GM12878 (cell line): Measurements from ENCODE around the gene FSTL4. TPM values are rescaled to one million over a fixed set of nuclear protein-coding genes. Genes with fewer than 3 reads are reported as not detected.

ENCODE experiments used
- ATAC-seq: fragments of 200-7000 bp; cut with Tn5 transposase; 3 replicates; pipeline ENCODE4 v1.9.1; 2020; ENCODE audit warnings: mild to moderate bottlenecking, moderate library complexity
- BruUV-seq: library from RNA; stranded (reverse); fragments of 400-500 nt; replicated peaks from 2 replicates; lab custom pipeline; 2021; lab: Mats Ljungman, UMichigan
- CTCF ChIA-PET: fragments of 300-600 bp; sonication (Branson Sonifier 250); formaldehyde crosslinking; extraction: SDS; loops from one replicate; lab custom pipeline; 2021; ENCODE audit warnings: inconsistent platforms; lab: Yijun Ruan, JAX
- POLR2A ChIA-PET: fragments of 350-600 bp; formaldehyde crosslinking; extraction: SDS; loops from one replicate; lab custom pipeline; 2021; ENCODE audit warnings: inconsistent platforms; lab: Charles Lee
- RAD21 ChIA-PET: fragments of 300-600 bp; sonication (Branson Sonifier 250); formaldehyde crosslinking; loops from one replicate; lab custom pipeline; 2023; ENCODE audit warnings: antibody characterized with exemption; ENCODE audit not compliant: unreplicated experiment; lab: Charles Lee
- SMC1A ChIA-PET: fragments of 300-600 bp; sonication (Branson Sonifier 250); formaldehyde crosslinking; loops from one replicate; lab custom pipeline; 2023; ENCODE audit not compliant: unreplicated experiment, uncharacterized antibody; lab: Charles Lee
- DNase-seq: peaks from one replicate; pipeline ENCODE4 v3.0.0-alpha.2; 2011; ENCODE audit warnings: low read depth, low spot score
- FAIRE-seq: peaks from 3 replicates; lab custom pipeline; 2011; peaks lifted over from hg19 to GRCh38; lab: Jason Lieb, UNC
- H2AFZ ChIP-seq: 2 replicates; pipeline ENCODE4 v1.6.0; 2011; ENCODE audit warnings: low read depth, low read length, control low read depth; ENCODE audit not compliant: control insufficient read depth
- H3K27ac ChIP-seq: 2 replicates; pipeline ENCODE4 v1.5.1; 2011; ENCODE audit warnings: control low read depth; ENCODE audit not compliant: control insufficient read depth, insufficient read depth
- H3K27me3 ChIP-seq, 2 experiments: replicated peaks in 1 of 2; 2 replicates each; pipeline versions ENCODE4 v1.6.0 to v1.6.1; 2011; ENCODE audit warnings: low read length in 1 of 2; ENCODE audit not compliant: control insufficient read depth in 2 of 2, insufficient read depth in 2 of 2
- H3K36me3 ChIP-seq, 2 experiments: 2 replicates each; pipeline ENCODE4 v1.5.1; 2011; ENCODE audit warnings: low read length in 1 of 2; ENCODE audit not compliant: control insufficient read depth in 2 of 2, insufficient read depth in 2 of 2
- H3K4me1 ChIP-seq: 2 replicates; pipeline ENCODE4 v1.6.1; 2011; ENCODE audit warnings: mild to moderate bottlenecking, low read length, moderate library complexity, mixed read lengths; ENCODE audit not compliant: control insufficient read depth, insufficient read depth
- H3K4me2 ChIP-seq: 2 replicates; pipeline ENCODE4 v1.6.0; 2011; ENCODE audit warnings: control low read depth; ENCODE audit not compliant: control insufficient read depth, insufficient read depth
- H3K4me3 ChIP-seq: fragments of 200-600 bp; sonication (generic); 2 replicates; pipeline ENCODE4 v1.5.1; 2016
- H3K79me2 ChIP-seq: 2 replicates; pipeline ENCODE4 v1.6.0; 2011; ENCODE audit warnings: low read length; ENCODE audit not compliant: control insufficient read depth, insufficient read depth
- H3K9ac ChIP-seq: 2 replicates; pipeline ENCODE4 v1.8.0; 2011; ENCODE audit warnings: low read length, control low read depth, mixed read lengths; ENCODE audit not compliant: control insufficient read depth, insufficient read depth
- H3K9me3 ChIP-seq: replicated peaks from 3 replicates; pipeline ENCODE4 v1.5.1; 2011; ENCODE audit warnings: mild to moderate bottlenecking, low read length; ENCODE audit not compliant: control insufficient read depth, insufficient read depth
- H4K20me1 ChIP-seq: 2 replicates; pipeline ENCODE4 v1.6.0; 2011; ENCODE audit not compliant: control insufficient read depth, insufficient read depth
- CEBPB ChIP-seq, 2 experiments: fragments of 150-350 bp in 1 of 2; IDR thresholded peaks; 2 replicates each; pipeline ENCODE4 v1.6.1; 2012 to 2014; ENCODE audit warnings: low read depth in 2 of 2, low read length in 2 of 2, borderline replicate concordance in 1 of 2, inconsistent platforms in 1 of 2
- FOXM1 ChIP-seq: IDR thresholded peaks from 2 replicates; pipeline ENCODE4 v1.6.1; 2012; ENCODE audit warnings: low read depth, mild to moderate bottlenecking, inconsistent platforms, low read length, moderate library complexity
- RELA ChIP-seq: fragments of 450-650 bp; IDR thresholded peaks from 2 replicates; pipeline ENCODE4 v1.8.0; 2014; ENCODE audit warnings: borderline replicate concordance; ENCODE audit not compliant: partially characterized antibody
- SREBF2 ChIP-seq: IDR thresholded peaks from 2 replicates; pipeline ENCODE4 v1.6.1; 2012; ENCODE audit warnings: mild to moderate bottlenecking, low read length
- STAT1 ChIP-seq: fragments of 450-650 bp; conservative IDR thresholded peaks from 2 replicates; pipeline ENCODE4 v1.6.1; 2014; ENCODE audit warnings: antibody characterized with exemption, mild to moderate bottlenecking
- TAF1 ChIP-seq: IDR thresholded peaks from 2 replicates; pipeline ENCODE4 v1.6.1; 2011; ENCODE audit warnings: mild to moderate bottlenecking, low read depth, low read length, borderline replicate concordance
- TBL1XR1 ChIP-seq: IDR thresholded peaks from 2 replicates; pipeline ENCODE4 v1.6.1; 2012; ENCODE audit warnings: low read depth, low read length, improper control_type of control experiment
- TCF12 ChIP-seq: IDR thresholded peaks from 2 replicates; pipeline ENCODE4 v1.6.1; 2011; ENCODE audit warnings: low read depth, mild to moderate bottlenecking, low read length
- ZNF207 ChIP-seq: fragments of 450-650 bp; IDR thresholded peaks from 2 replicates; pipeline ENCODE4 v1.6.1; 2014; ENCODE audit warnings: antibody characterized with exemption, mild to moderate bottlenecking, borderline replicate concordance
- ZSCAN29 ChIP-seq: fragments of 450-650 bp; IDR thresholded peaks from 2 replicates; pipeline ENCODE4 v1.6.1; 2017; ENCODE audit warnings: mild to moderate bottlenecking, moderate library complexity
- WGBS: methylation state at CpG from one replicate; pipeline ENCODE4 v1.1.6; 2016; ENCODE audit warnings: low lambda C conversion rate; ENCODE audit not compliant: insufficient replicate concordance, insufficient coverage; ENCODE audit errors: missing lambda C conversion rate; 5-methylcytosine and 5-hydroxymethylcytosine counted together
- in situ Hi-C: fragments of 300-500 bp; cut with MboI; formaldehyde crosslinking; loops from 9 replicates; pipeline ENCODE4 v1.14.3; 2018; ENCODE audit warnings: mixed read lengths
- intact Hi-C: fragments of 100-400 bp; cut with micrococcal nuclease; formaldehyde crosslinking; loops from one replicate; pipeline ENCODE4 v1.14.2; 2022; ENCODE audit not compliant: unreplicated experiment
- polyA plus RNA-seq, 11 experiments: library from polyadenylated mRNA; depleted of rRNA in 4 of 11; unstranded in 6 of 11; stranded (reverse) in 5 of 11; fragments of >200 nt; fragmentation: Nextera tagmentation in 4 of 11; fragmentation: Illumina TruSeq in 1 of 11; extraction: Ambion mirVana in 4 of 11; extraction: Trizol in 1 of 11; gene quantifications; 1 replicate in 1 of 11; 2 replicates in 10 of 11; pipeline versions ENCODE4 v1.2.1 to v1.2.3, GENCODE V29; 2011 to 2016; ENCODE audit warnings: inconsistent platforms in 2 of 11, missing spikeins in 2 of 11, low read depth in 1 of 11
- total RNA-seq, 4 experiments: library from RNA; depleted of rRNA in 3 of 4; stranded (reverse); fragments of >200 nt in 3 of 4; fragmentation: Illumina TruSeq in 1 of 4; extraction: Trizol in 1 of 4; gene quantifications; 2 replicates each; pipeline versions ENCODE4 v1.2.1 to v1.2.3, GENCODE V29; 2013 to 2021
- TF ChIP-seq, protein P1 (sequence below): fragments of 450-650 bp; IDR thresholded peaks from 2 replicates; pipeline ENCODE4 v1.6.1; 2017; ENCODE audit warnings: mild to moderate bottlenecking
- TF ChIP-seq, protein P2 (sequence below): fragments of 450-650 bp; IDR thresholded peaks from 2 replicates; pipeline ENCODE4 v1.6.1; 2017; ENCODE audit warnings: borderline replicate concordance
- TF ChIP-seq, protein P3 (sequence below): fragments of 150-350 bp; IDR thresholded peaks from 2 replicates; pipeline ENCODE4 v1.6.1; 2014; ENCODE audit warnings: mild to moderate bottlenecking, low read depth, low read length
- TF ChIP-seq, protein P4 (sequence below): IDR thresholded peaks from 2 replicates; pipeline ENCODE4 v1.6.1; 2012; ENCODE audit warnings: low read depth, low read length, improper control_type of control experiment
- TF ChIP-seq, protein P5 (sequence below): fragments of 450-650 bp; IDR thresholded peaks from 2 replicates; pipeline ENCODE4 v1.6.1; 2018; ENCODE audit warnings: mild to moderate bottlenecking, low read depth, moderate library complexity; ENCODE audit not compliant: partially characterized antibody

Gene FSTL4
- total and polyA plus RNA-seq, 10 of the 15 experiments (the other 5 are each of a cell fraction or from before 2014, with no cell fraction given) = 0.01 to 0.79 (median 0.21) TPM; not detected in 6

DNA sequence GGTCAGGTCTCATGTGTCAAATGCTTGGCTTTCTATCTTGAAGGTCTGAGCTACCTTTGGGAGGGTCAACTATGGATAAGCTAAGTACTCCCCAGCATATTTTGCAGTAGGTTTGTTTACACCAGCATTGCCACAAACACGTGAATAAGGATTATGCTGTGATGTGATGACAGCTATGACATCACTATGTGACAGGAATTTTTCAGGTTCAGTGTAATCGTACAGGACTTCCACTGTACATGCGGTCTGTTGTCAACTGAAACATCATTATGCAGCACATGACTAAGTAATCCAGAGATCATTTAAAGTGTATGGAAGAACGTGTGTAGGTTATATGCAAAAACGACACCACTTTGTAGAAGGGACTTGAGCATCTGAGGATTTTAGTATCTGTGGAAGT is 104.0 kb downstream of the FSTL4 start:
- no peak for DNase-seq
- Histone ChIP-seq H3K36me3 (no peaks in the 10 kb centered on the region), H4K20me1 (no peaks in the 10 kb centered on the region), H3K27ac (no peak overlapping the region), H3K4me2 (no peak overlapping the region), H3K9ac (no peak overlapping the region), H3K27me3 (no peaks in the 10 kb centered on the region; a peak in 1 of 4 replicates), H3K4me1 (no peaks in the 10 kb centered on the region), H2AFZ (no peak overlapping the region), H3K79me2 (no peaks in the 10 kb centered on the region), H3K4me3 (no peak overlapping the region), H3K9me3 (no peaks in the 10 kb centered on the region)
- BruUV-seq = no TSS peak
- in situ Hi-C loops (no loop called here), intact Hi-C loops (no loop called here)
- WGBS = 36% methylated on average over 5 of the region's 5 CpGs
- ChIA-PET RAD21 (no interaction called here), SMC1A (no interaction called here), CTCF (no interaction called here), POLR2A (no interaction called here)
- TF ChIP-seq ZSCAN29 (no peak), SREBF2 (no peak), TAF1 (no peak), ZNF207 (no peak), TCF12 (no peak), FOXM1 (no peak), STAT1 (no peak), RELA (no peak), CEBPB (IDR thresholded peaks at IDR 0.05; ENCODE audit: borderline replicate concordance in 1 of 2, low read depth in 2 of 2, low read length in 2 of 2) (no peak), TBL1XR1 (no peak)
- TF ChIP-seq, protein P1, sequence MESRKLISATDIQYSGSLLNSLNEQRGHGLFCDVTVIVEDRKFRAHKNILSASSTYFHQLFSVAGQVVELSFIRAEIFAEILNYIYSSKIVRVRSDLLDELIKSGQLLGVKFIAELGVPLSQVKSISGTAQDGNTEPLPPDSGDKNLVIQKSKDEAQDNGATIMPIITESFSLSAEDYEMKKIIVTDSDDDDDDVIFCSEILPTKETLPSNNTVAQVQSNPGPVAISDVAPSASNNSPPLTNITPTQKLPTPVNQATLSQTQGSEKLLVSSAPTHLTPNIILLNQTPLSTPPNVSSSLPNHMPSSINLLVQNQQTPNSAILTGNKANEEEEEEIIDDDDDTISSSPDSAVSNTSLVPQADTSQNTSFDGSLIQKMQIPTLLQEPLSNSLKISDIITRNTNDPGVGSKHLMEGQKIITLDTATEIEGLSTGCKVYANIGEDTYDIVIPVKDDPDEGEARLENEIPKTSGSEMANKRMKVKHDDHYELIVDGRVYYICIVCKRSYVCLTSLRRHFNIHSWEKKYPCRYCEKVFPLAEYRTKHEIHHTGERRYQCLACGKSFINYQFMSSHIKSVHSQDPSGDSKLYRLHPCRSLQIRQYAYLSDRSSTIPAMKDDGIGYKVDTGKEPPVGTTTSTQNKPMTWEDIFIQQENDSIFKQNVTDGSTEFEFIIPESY = no peak
- TF ChIP-seq, protein P2, sequence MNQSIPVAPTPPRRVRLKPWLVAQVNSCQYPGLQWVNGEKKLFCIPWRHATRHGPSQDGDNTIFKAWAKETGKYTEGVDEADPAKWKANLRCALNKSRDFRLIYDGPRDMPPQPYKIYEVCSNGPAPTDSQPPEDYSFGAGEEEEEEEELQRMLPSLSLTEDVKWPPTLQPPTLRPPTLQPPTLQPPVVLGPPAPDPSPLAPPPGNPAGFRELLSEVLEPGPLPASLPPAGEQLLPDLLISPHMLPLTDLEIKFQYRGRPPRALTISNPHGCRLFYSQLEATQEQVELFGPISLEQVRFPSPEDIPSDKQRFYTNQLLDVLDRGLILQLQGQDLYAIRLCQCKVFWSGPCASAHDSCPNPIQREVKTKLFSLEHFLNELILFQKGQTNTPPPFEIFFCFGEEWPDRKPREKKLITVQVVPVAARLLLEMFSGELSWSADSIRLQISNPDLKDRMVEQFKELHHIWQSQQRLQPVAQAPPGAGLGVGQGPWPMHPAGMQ = no peak
- TF ChIP-seq, protein P3, sequence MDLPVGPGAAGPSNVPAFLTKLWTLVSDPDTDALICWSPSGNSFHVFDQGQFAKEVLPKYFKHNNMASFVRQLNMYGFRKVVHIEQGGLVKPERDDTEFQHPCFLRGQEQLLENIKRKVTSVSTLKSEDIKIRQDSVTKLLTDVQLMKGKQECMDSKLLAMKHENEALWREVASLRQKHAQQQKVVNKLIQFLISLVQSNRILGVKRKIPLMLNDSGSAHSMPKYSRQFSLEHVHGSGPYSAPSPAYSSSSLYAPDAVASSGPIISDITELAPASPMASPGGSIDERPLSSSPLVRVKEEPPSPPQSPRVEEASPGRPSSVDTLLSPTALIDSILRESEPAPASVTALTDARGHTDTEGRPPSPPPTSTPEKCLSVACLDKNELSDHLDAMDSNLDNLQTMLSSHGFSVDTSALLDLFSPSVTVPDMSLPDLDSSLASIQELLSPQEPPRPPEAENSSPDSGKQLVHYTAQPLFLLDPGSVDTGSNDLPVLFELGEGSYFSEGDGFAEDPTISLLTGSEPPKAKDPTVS = no peak
- TF ChIP-seq, protein P4, sequence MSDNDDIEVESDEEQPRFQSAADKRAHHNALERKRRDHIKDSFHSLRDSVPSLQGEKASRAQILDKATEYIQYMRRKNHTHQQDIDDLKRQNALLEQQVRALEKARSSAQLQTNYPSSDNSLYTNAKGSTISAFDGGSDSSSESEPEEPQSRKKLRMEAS = no peak
- TF ChIP-seq, protein P5, sequence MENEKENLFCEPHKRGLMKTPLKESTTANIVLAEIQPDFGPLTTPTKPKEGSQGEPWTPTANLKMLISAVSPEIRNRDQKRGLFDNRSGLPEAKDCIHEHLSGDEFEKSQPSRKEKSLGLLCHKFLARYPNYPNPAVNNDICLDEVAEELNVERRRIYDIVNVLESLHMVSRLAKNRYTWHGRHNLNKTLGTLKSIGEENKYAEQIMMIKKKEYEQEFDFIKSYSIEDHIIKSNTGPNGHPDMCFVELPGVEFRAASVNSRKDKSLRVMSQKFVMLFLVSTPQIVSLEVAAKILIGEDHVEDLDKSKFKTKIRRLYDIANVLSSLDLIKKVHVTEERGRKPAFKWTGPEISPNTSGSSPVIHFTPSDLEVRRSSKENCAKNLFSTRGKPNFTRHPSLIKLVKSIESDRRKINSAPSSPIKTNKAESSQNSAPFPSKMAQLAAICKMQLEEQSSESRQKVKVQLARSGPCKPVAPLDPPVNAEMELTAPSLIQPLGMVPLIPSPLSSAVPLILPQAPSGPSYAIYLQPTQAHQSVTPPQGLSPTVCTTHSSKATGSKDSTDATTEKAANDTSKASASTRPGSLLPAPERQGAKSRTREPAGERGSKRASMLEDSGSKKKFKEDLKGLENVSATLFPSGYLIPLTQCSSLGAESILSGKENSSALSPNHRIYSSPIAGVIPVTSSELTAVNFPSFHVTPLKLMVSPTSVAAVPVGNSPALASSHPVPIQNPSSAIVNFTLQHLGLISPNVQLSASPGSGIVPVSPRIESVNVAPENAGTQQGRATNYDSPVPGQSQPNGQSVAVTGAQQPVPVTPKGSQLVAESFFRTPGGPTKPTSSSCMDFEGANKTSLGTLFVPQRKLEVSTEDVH = no peak
- peak; percentile 62 for FAIRE-seq
- ATAC-seq = no peak
